Activated CD4-positive, CD25-positive, alpha-beta regulatory T cell treated with anti-CD3 and anti-CD28 coated beads, Interleukin-2, amount 50 U/mL, for 24 hours (primary cell): ENCODE data around the gene NRGN.

Experiments
- ATAC-seq, 2 donors: fragments of 150-1000 bp; cut with Tn5 transposase; one replicate each; pipeline ENCODE4 v1.10.0; 2021; ENCODE audit warnings: mild to moderate bottlenecking in 1 of 2, moderate library complexity in 1 of 2

NRGN gene

DNA sequence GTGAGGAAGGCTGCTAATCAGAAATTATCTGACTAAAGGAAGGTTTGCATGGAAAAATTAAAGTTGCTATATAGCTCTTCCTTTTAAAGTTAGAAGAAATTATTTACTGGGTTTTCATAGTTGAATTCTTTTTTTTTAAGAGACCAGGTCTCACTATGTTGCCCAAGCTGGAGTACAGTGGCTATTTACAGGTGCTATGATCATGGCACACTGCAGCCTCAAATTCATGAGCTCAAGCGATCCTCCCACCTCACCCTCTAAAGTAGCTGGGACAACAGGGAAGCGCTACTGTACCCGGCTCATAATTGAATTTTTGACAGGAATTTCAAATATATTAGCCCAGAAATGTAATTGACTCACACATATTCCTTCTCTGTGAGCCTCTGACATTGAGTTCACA lies 56.6 kb downstream of the NRGN start:
- no peak for ATAC-seq
